Measurements from ENCODE around the gene ORAI3. TPM values are rescaled to one million over a fixed set of nuclear protein-coding genes. Genes with fewer than 3 reads are reported as not detected.

The ORAI3 gene
- total RNA-seq, 2 experiments from 2014 or later: 7.8 to 18.3 TPM

DNA sequence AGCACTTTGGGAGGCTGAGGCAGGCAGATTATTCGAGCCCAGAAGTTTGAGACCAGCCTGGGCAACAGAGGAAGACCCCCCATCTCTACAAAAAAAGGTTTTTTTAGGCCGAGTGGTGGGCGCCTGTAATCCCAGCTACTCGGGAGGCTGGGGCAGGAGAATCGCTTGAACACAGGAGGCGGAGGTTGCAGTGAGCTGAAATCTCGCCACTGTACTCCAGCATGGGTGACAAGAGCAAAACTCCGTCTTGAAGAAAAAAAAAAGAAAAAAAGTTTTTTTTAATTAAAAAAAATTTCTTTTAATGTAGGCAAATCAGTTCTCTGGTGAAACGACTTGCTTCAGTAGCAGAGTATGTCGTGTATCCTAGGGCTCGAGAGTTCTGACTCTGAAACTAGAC lies 47.1 kb downstream of the ORAI3 start:
- Histone ChIP-seq H3K4me3 (ENCODE audit: low read depth, low read length, poor library complexity, severe bottlenecking) (peak overlapping the region; percentile 72), H3K4me2 (ENCODE audit: low read length) (peak overlapping the region; percentile 96)

DNA sequence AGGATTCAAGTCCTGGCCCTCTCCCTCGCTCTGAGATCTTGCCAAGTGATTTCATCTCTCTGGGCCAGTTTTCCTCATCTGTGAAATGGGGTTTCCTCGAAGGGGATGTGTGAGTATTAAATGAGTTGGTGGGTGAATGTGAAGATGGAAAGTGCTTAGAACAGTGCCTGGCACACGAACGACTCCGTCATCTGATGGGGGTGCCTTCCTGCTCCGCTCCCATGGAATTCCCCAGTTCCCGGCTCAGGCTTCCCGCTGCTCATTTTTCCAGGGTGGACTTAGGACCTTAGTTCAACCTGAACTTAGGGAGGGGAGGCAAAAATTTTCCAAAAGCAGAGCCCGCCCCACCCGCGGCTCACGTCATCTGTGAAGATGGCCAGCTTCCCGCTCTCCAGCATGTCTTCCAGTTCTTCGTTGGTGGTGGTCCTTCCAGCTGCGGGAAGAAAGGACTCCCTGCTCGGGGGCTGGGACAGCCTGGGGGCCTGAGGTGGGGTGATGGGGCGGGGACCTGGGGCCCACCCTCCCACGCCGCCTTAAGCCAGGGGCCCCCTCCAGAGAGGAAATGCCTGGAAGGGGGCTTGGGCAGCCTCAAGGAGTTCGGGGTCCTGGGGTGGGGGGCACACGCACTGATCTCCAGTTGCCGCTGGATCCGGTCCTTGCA lies 47.6 kb downstream of the ORAI3 start:
- peak overlapping the region; percentile 95 for H2AFZ ChIP-seq (ENCODE audit: low read length)
- peak overlapping the region; percentile 72 for H3K4me3 ChIP-seq (ENCODE audit: low read depth, low read length, poor library complexity, severe bottlenecking)
- no peaks in the 10 kb centered on the region for H3K79me2 ChIP-seq (ENCODE audit: insufficient read depth, low read depth, low read length)
- intact Hi-C loops (cut with micrococcal nuclease; ENCODE audit: unreplicated experiment): loop anchor here (2.0 to 5.0 kb wide), 2 partner anchors 74 to 76 kb away; partner anchors contain the start of genes FBXL19, ZNF646 and ZNF668
- H3K9me2 ChIP-seq (ENCODE audit: insufficient read depth, low read length): no peaks in the 10 kb centered on the region
- H3K4me1 ChIP-seq (ENCODE audit: insufficient read depth, low read length, poor library complexity, severe bottlenecking): peaks cover 10% of the 10 kb centered on the region
- no peak overlapping the region for H3K27ac ChIP-seq (ENCODE audit: low read depth, low read length, poor library complexity, severe bottlenecking)
- H3K9me3 ChIP-seq (ENCODE audit: low read length): no peaks in the 10 kb centered on the region
- CTCF ChIA-PET (ENCODE audit: unreplicated experiment): no interaction called here
- TF ChIP-seq EZH2phosphoT487 (IDR thresholded peaks at IDR 0.05; ENCODE audit: borderline replicate concordance, low read depth, low read length): no peak
- TF ChIP-seq, protein P1, sequence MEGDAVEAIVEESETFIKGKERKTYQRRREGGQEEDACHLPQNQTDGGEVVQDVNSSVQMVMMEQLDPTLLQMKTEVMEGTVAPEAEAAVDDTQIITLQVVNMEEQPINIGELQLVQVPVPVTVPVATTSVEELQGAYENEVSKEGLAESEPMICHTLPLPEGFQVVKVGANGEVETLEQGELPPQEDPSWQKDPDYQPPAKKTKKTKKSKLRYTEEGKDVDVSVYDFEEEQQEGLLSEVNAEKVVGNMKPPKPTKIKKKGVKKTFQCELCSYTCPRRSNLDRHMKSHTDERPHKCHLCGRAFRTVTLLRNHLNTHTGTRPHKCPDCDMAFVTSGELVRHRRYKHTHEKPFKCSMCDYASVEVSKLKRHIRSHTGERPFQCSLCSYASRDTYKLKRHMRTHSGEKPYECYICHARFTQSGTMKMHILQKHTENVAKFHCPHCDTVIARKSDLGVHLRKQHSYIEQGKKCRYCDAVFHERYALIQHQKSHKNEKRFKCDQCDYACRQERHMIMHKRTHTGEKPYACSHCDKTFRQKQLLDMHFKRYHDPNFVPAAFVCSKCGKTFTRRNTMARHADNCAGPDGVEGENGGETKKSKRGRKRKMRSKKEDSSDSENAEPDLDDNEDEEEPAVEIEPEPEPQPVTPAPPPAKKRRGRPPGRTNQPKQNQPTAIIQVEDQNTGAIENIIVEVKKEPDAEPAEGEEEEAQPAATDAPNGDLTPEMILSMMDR (conservative IDR thresholded peaks at IDR 0.05; ENCODE audit: low read length): no peak
- no TSS peak for BruUV-seq (replicated peaks)
- peak; percentile 17 for DNase-seq (ENCODE audit: low spot score)
- peak overlapping the region; percentile 96 for H3K4me2 ChIP-seq (ENCODE audit: low read length)
- POLR2A ChIA-PET: no interaction called here
- H3K36me3 ChIP-seq (ENCODE audit: insufficient read depth, low read length): no peaks in the 10 kb centered on the region
- no peaks in the 10 kb centered on the region for H4K20me1 ChIP-seq (ENCODE audit: insufficient read depth, low read length)

More for the DNA sequence above, 47.1 kb downstream of the ORAI3 start:
- BruUV-seq (replicated peaks): no TSS peak
- Histone ChIP-seq H3K79me2 (ENCODE audit: insufficient read depth, low read depth, low read length) (no peaks in the 10 kb centered on the region), H4K20me1 (ENCODE audit: insufficient read depth, low read length) (no peaks in the 10 kb centered on the region), H3K4me1 (ENCODE audit: insufficient read depth, low read length, poor library complexity, severe bottlenecking) (peaks cover 10% of the 10 kb centered on the region), H2AFZ (ENCODE audit: low read length) (no peak overlapping the region), H3K36me3 (ENCODE audit: insufficient read depth, low read length) (no peaks in the 10 kb centered on the region), H3K9me2 (ENCODE audit: insufficient read depth, low read length) (no peaks in the 10 kb centered on the region), H3K9me3 (ENCODE audit: low read length) (no peaks in the 10 kb centered on the region), H3K27ac (ENCODE audit: low read depth, low read length, poor library complexity, severe bottlenecking) (no peak overlapping the region)
- intact Hi-C loops (cut with micrococcal nuclease; ENCODE audit: unreplicated experiment): loop anchor here (2.0 to 5.0 kb wide), 2 partner anchors 73 to 76 kb away; partner anchors contain the start of genes FBXL19, ZNF646 and ZNF668
- no peak for DNase-seq (ENCODE audit: low spot score)
- ChIA-PET POLR2A (no interaction called here), CTCF (ENCODE audit: unreplicated experiment) (no interaction called here)
- TF ChIP-seq, protein P1 (conservative IDR thresholded peaks at IDR 0.05; ENCODE audit: low read length): no peak
- TF ChIP-seq EZH2phosphoT487 (IDR thresholded peaks at IDR 0.05; ENCODE audit: borderline replicate concordance, low read depth, low read length): no peak
